CD14-positive monocyte (primary cell): ENCODE results near the gene KRTAP3-1. TPM values are rescaled to one million over a fixed set of nuclear protein-coding genes. Genes with fewer than 3 reads are reported as not detected.

Source experiments
- DNase-seq, 3 donors: peaks; one replicate each; pipeline ENCODE4 v3.0.0-alpha.2; 2011 to 2022
- H2AFZ ChIP-seq: 2 replicates; pipeline ENCODE4 v1.6.0; 2012; ENCODE audit warnings: mild to moderate bottlenecking, low read depth, low read length, inconsistent platforms; ENCODE audit not compliant: insufficient read depth, poor library complexity, severe bottlenecking
- H3K27ac ChIP-seq, 2 donors: 1 replicate in 1 of 2; 2 replicates in 1 of 2; pipeline ENCODE4 v1.5.1; 2012 to 2013; ENCODE audit warnings: low read length in 2 of 2, control low read depth in 1 of 2, inconsistent platforms in 1 of 2, low read depth in 1 of 2, mild to moderate bottlenecking in 1 of 2
- H3K27me3 ChIP-seq, 2 donors: one replicate each; pipeline versions ENCODE4 v1.6.0 to v1.6.1; 2011 to 2013; ENCODE audit warnings: low read length in 2 of 2; ENCODE audit not compliant: control insufficient read depth in 2 of 2, insufficient read depth in 2 of 2
- H3K36me3 ChIP-seq, 2 donors: replicated peaks in 1 of 2; 1 replicate in 1 of 2; 2 replicates in 1 of 2; pipeline versions ENCODE4 v1.5.1 to v1.6.1; 2012 to 2013; ENCODE audit warnings: low read length in 2 of 2, control low read depth in 1 of 2, inconsistent platforms in 1 of 2, mild to moderate bottlenecking in 1 of 2; ENCODE audit not compliant: insufficient read depth in 2 of 2, control insufficient read depth in 1 of 2
- H3K4me1 ChIP-seq, 2 donors: 1 replicate in 1 of 2; 2 replicates in 1 of 2; pipeline versions ENCODE4 v1.5.1 to v1.6.1; 2012 to 2013; ENCODE audit warnings: low read length in 2 of 2, control low read depth in 1 of 2, inconsistent platforms in 1 of 2, mild to moderate bottlenecking in 1 of 2, moderate library complexity in 1 of 2; ENCODE audit not compliant: insufficient read depth in 2 of 2, control insufficient read depth in 1 of 2
- H3K4me2 ChIP-seq: replicated peaks from 2 replicates; pipeline ENCODE3; 2012; ENCODE audit warnings: low read length, moderate library complexity, mild to moderate bottlenecking; ENCODE audit not compliant: poor library complexity, severe bottlenecking; ENCODE audit errors: extremely low read depth
- H3K4me3 ChIP-seq, 3 experiments: fragments of 200-600 bp in 1 of 3; sonication (generic) in 1 of 3; replicated peaks in 1 of 3; 1 replicate in 2 of 3; 2 replicates in 1 of 3; pipeline ENCODE4 v1.5.1; 2011 to 2013; ENCODE audit warnings: low read length in 3 of 3, mild to moderate bottlenecking in 3 of 3, control low read depth in 2 of 3, low read depth in 2 of 3, inconsistent platforms in 1 of 3, moderate library complexity in 1 of 3
- H3K79me2 ChIP-seq: 2 replicates; pipeline ENCODE4 v1.6.0; 2012; ENCODE audit warnings: mild to moderate bottlenecking, control low read depth, inconsistent platforms, low read length, moderate library complexity; ENCODE audit not compliant: insufficient read depth
- H3K9ac ChIP-seq: 2 replicates; pipeline ENCODE4 v1.6.0; 2017; ENCODE audit warnings: low read length, mild to moderate bottlenecking; ENCODE audit not compliant: insufficient read depth, poor library complexity, severe bottlenecking
- H3K9me3 ChIP-seq, 2 donors: replicated peaks in 1 of 2; 1 replicate in 1 of 2; 2 replicates in 1 of 2; pipeline versions ENCODE4 v1.5.1 to v1.6.1; 2012 to 2013; ENCODE audit warnings: low read length in 2 of 2, control low read depth in 1 of 2; ENCODE audit not compliant: control insufficient read depth in 1 of 2, insufficient read depth in 1 of 2
- H4K20me1 ChIP-seq: 2 replicates; pipeline ENCODE4 v1.6.0; 2012; ENCODE audit warnings: mild to moderate bottlenecking, low read length, control low read depth, moderate library complexity; ENCODE audit not compliant: insufficient read depth
- H3K27ac Mint-ChIP-seq, 7 donors: one replicate each; pipeline ENCODE4 v1.8.0; 2020; ENCODE audit warnings: mild to moderate bottlenecking in 7 of 7, mixed read lengths in 7 of 7, moderate library complexity in 6 of 7, inconsistent platforms in 2 of 7
- H3K27me3 Mint-ChIP-seq, 3 donors: one replicate each; pipeline ENCODE4 v1.8.0; 2021 to 2022; ENCODE audit warnings: low read depth in 3 of 3, mild to moderate bottlenecking in 3 of 3, mixed read lengths in 3 of 3, moderate library complexity in 3 of 3, inconsistent platforms in 1 of 3
- H3K36me3 Mint-ChIP-seq, 2 donors: one replicate each; pipeline ENCODE4 v1.8.0; 2020; ENCODE audit warnings: mixed read lengths in 2 of 2, inconsistent platforms in 1 of 2, mild to moderate bottlenecking in 1 of 2
- H3K4me1 Mint-ChIP-seq: one replicate; pipeline ENCODE4 v1.8.0; 2020; ENCODE audit warnings: mild to moderate bottlenecking, mixed read lengths
- H3K4me3 Mint-ChIP-seq, 2 donors: one replicate each; pipeline ENCODE4 v1.8.0; 2020; ENCODE audit warnings: mild to moderate bottlenecking in 2 of 2, mixed read lengths in 2 of 2, moderate library complexity in 1 of 2
- H3K9me3 Mint-ChIP-seq, 7 donors: one replicate each; pipeline ENCODE4 v1.8.0; 2020 to 2022; ENCODE audit warnings: mixed read lengths in 7 of 7, mild to moderate bottlenecking in 6 of 7, moderate library complexity in 6 of 7, inconsistent platforms in 2 of 7
- WGBS: methylation state at CpG from one replicate; pipeline ENCODE4 v1.1.5; 2013; ENCODE audit warnings: missing lambda C conversion rate; ENCODE audit not compliant: insufficient coverage; 5-methylcytosine and 5-hydroxymethylcytosine counted together
- intact Hi-C, 2 donors: fragments of 100-400 bp; cut with micrococcal nuclease; formaldehyde crosslinking; loops; one replicate each; pipeline versions ENCODE4 v1.15.0 to v1.15.1; 2023
- polyA plus RNA-seq, 3 donors: library from polyadenylated mRNA; depleted of rRNA in 1 of 3; unstranded in 2 of 3; stranded (reverse) in 1 of 3; fragments of 300-500 nt in 2 of 3; fragments of >200 nt in 1 of 3; fragmentation: Illumina TruSeq in 2 of 3; gene quantifications; 1 replicate in 2 of 3; 2 replicates in 1 of 3; pipeline ENCODE4 v1.2.3, GENCODE V29; 2012 to 2021
- TF ChIP-seq, protein P1 (sequence below): fragments of 200-600 bp; IDR thresholded peaks from one replicate; pipeline ENCODE4 v1.8.0; 2022; ENCODE audit warnings: antibody characterized with exemption, mild to moderate bottlenecking

Gene KRTAP3-1
- polyA plus RNA-seq, 3 donors, result not detected

DNA sequence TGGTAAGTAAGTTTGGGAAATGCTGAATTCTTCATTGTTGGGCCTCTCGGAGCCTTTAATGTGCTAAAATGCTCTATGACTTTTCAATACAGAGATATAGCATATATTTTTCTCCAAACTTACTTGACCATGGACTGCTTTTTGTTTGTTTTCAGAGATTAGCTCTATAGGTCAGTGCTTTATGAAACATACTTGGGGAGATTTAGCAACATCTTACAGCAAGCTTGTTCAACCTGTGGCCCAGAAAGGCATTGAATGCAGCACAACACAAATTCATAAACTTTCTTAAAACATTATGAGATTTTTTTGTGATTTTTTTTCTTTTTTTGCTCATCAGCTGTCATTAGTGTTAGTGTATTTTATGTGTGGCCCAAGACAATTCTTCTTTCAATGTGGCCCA is 1.0 kb upstream of the KRTAP3-1 start:
- no peak overlapping the region for H3K27ac Mint-ChIP-seq
- WGBS, result no CpG with 5 or more reads among the region's 1 CpG
- Histone ChIP-seq H3K36me3 (no peaks in the 10 kb centered on the region), H3K4me2 (no peak overlapping the region), H3K4me1 (no peaks in the 10 kb centered on the region), H3K9ac (no peak overlapping the region), H3K4me3 (no peak overlapping the region), H3K27me3 (no peaks in the 10 kb centered on the region), H3K9me3 (no peaks in the 10 kb centered on the region), H3K27ac (no peak overlapping the region), H3K79me2 (no peaks in the 10 kb centered on the region), H4K20me1 (no peaks in the 10 kb centered on the region), H2AFZ (no peak overlapping the region)
- TF ChIP-seq, protein P1, sequence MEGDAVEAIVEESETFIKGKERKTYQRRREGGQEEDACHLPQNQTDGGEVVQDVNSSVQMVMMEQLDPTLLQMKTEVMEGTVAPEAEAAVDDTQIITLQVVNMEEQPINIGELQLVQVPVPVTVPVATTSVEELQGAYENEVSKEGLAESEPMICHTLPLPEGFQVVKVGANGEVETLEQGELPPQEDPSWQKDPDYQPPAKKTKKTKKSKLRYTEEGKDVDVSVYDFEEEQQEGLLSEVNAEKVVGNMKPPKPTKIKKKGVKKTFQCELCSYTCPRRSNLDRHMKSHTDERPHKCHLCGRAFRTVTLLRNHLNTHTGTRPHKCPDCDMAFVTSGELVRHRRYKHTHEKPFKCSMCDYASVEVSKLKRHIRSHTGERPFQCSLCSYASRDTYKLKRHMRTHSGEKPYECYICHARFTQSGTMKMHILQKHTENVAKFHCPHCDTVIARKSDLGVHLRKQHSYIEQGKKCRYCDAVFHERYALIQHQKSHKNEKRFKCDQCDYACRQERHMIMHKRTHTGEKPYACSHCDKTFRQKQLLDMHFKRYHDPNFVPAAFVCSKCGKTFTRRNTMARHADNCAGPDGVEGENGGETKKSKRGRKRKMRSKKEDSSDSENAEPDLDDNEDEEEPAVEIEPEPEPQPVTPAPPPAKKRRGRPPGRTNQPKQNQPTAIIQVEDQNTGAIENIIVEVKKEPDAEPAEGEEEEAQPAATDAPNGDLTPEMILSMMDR, result no peak
- H3K4me1 Mint-ChIP-seq, result no peaks in the 10 kb centered on the region
- H3K4me3 Mint-ChIP-seq, result no peak overlapping the region
- H3K36me3 Mint-ChIP-seq, result no peaks in the 10 kb centered on the region
- intact Hi-C loops, result no loop called here
- peaks cover 0 to 3% (median 3%) of the 10 kb centered on the region in 3 donors for H3K27me3 Mint-ChIP-seq
- no peak for DNase-seq
- H3K9me3 Mint-ChIP-seq, result peaks cover 0 to 2% (median 0%) of the 10 kb centered on the region in 7 donors

DNA sequence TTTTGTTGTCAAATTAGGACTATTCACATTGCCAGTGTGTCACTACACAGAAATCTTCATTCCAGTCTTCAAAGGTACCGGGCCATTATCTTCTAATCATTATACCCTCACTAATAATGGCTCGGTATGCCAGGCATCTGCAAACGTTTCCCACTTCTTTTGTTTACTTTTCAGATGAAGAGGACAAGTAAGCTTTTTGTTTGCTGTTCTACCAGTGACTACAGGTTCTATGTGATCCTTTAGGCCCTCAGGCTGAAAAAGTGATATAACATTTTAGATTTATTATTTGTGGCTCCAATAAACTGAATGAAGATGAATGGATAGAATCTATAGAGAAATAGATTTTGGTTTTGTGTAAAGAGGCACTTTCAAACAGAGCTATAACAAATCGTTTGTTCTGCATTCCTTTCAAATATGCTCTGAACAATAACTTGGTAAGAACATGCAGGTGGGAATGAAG is 403 bp upstream of the KRTAP3-1 start:
- Histone ChIP-seq H3K27me3 (no peaks in the 10 kb centered on the region), H3K4me1 (no peaks in the 10 kb centered on the region), H2AFZ (no peak overlapping the region), H3K4me3 (no peak overlapping the region), H4K20me1 (no peaks in the 10 kb centered on the region), H3K9me3 (no peaks in the 10 kb centered on the region), H3K27ac (no peak overlapping the region), H3K36me3 (no peaks in the 10 kb centered on the region), H3K9ac (no peak overlapping the region), H3K79me2 (no peaks in the 10 kb centered on the region), H3K4me2 (no peak overlapping the region)
- Mint-ChIP-seq H3K36me3 (no peaks in the 10 kb centered on the region), H3K27me3 (peaks cover 2 to 3% (median 3%) of the 10 kb centered on the region in 3 donors), H3K4me3 (no peak overlapping the region), H3K27ac (no peak overlapping the region), H3K9me3 (peaks cover 0 to 2% (median 0%) of the 10 kb centered on the region in 7 donors), H3K4me1 (no peaks in the 10 kb centered on the region)
- TF ChIP-seq, protein P1, result no peak
- intact Hi-C loops, result no loop called here
- DNase-seq, result no peak
- 100% methylated on average over 1 of the region's 4 CpGs for WGBS
